ENCODE data around the gene TMEM150A. TPM values are rescaled to one million over a fixed set of nuclear protein-coding genes. Genes with fewer than 3 reads are reported as not detected.
A peak's percentile ranks its signal among the peaks of the same experiment; 100 is the strongest.
"Not testable (repeated sequence)": the region's sequence is repeated elsewhere in the genome, so short reads cannot be mapped to it uniquely, and the experiment has no call there.

TMEM150A gene
- total RNA-seq, 2 donors from 2014 or later = 10.0 to 10.8 TPM

GRCh38 chr2:85596486-85597143 is 5.9 kb downstream of the TMEM150A start:
- no peak for ATAC-seq
- intact Hi-C loops (cut with DNase I, micrococcal nuclease) = no loop called here
- no peak for DNase-seq

GRCh38 chr2:85596026-85596333 is 6.5 kb downstream of the TMEM150A start:
- ATAC-seq (peak; percentile 9), DNase-seq (no peak)
- intact Hi-C loops (cut with DNase I, micrococcal nuclease) = no loop called here

GRCh38 chr2:85595301-85596025 is 7.0 kb downstream of the TMEM150A start, which contains the start of gene RNF181:
TSS of gene RNF181 (plus strand) at chr2:85595745. CDS start at chr2:85595764, 19 bp downstream.
- DNase-seq = peak; percentile 93 to 98
- peak; percentile 95 for ATAC-seq
- intact Hi-C loops (cut with DNase I, micrococcal nuclease) = no loop called here

GRCh38 chr2:85594715-85595300 is 7.7 kb downstream of the TMEM150A start:
- intact Hi-C loops (cut with DNase I, micrococcal nuclease) = no loop called here
- no peak for ATAC-seq
- no peak for DNase-seq

GRCh38 chr2:85593023-85593422 is 9.5 kb downstream of the TMEM150A start:
- intact Hi-C loops (cut with DNase I, micrococcal nuclease) = no loop called here
- no peak for ATAC-seq
- no peak for DNase-seq

- intact Hi-C loops (cut with DNase I, micrococcal nuclease); DNase-seq; ATAC-seq: not testable (repeated sequence)
Observed at GRCh38 chr2:85592299-85592698, 10.2 kb downstream of the TMEM150A start.

- DNase-seq (no peak), ATAC-seq (no peak)
- intact Hi-C loops (cut with DNase I, micrococcal nuclease) = no loop called here
Observed at GRCh38 chr2:85591563-85591962, 10.9 kb downstream of the TMEM150A start.

- ATAC-seq = no peak
Observed at GRCh38 chr2:85590950-85591349, 11.5 kb downstream of the TMEM150A start.

GRCh38 chr2:85589982-85590791 is 12.3 kb downstream of the TMEM150A start:
- intact Hi-C loops (cut with DNase I, micrococcal nuclease) = no loop called here
- ATAC-seq (no peak), DNase-seq (no peak)

More at GRCh38 chr2:85590950-85591349, 11.5 kb downstream of the TMEM150A start:
- DNase-seq = peak in 1 of 2 donors; percentile 1
- intact Hi-C loops (cut with DNase I, micrococcal nuclease) = no loop called here

GRCh38 chr2:85589181-85589580 is 13.3 kb downstream of the TMEM150A start:
- ATAC-seq = no peak
- no peak for DNase-seq
- intact Hi-C loops (cut with DNase I, micrococcal nuclease) = no loop called here

GRCh38 chr2:85588645-85589044 is 13.9 kb downstream of the TMEM150A start:
- no peak for DNase-seq
- no peak for ATAC-seq
- intact Hi-C loops (cut with DNase I, micrococcal nuclease) = no loop called here

GRCh38 chr2:85588236-85588635 is 14.3 kb downstream of the TMEM150A start:
- intact Hi-C loops (cut with DNase I, micrococcal nuclease) = no loop called here
- no peak for ATAC-seq

GRCh38 chr2:85585781-85586105 is 16.8 kb downstream of the TMEM150A start:
- no peak for DNase-seq
- intact Hi-C loops (cut with DNase I, micrococcal nuclease) = no loop called here

More at GRCh38 chr2:85588236-85588635, 14.3 kb downstream of the TMEM150A start:
- no peak for DNase-seq

GRCh38 chr2:85584857-85585780 is 17.4 kb downstream of the TMEM150A start:
- intact Hi-C loops (cut with DNase I, micrococcal nuclease) = no loop called here
- peak; percentile 85 for ATAC-seq
- DNase-seq = peak in 1 of 2 donors; percentile 82

More at GRCh38 chr2:85585781-85586105, 16.8 kb downstream of the TMEM150A start:
- peak; percentile 21 for ATAC-seq

GRCh38 chr2:85584354-85584856 is 18.1 kb downstream of the TMEM150A start, which contains the start of gene VAMP5:
TSS of gene VAMP5 (plus strand) at chr2:85584431. CDS start at chr2:85584491, 60 bp downstream.
- intact Hi-C loops (cut with DNase I, micrococcal nuclease) = no loop called here
- ATAC-seq (peak; percentile 48), DNase-seq (peak; percentile 47 to 53)

- intact Hi-C loops (cut with DNase I, micrococcal nuclease) = no loop called here
- no peak for DNase-seq
- no peak for ATAC-seq
Observed at GRCh38 chr2:85583667-85584353, 18.7 kb downstream of the TMEM150A start.

- no peak for ATAC-seq
- no peak for DNase-seq
- intact Hi-C loops (cut with DNase I, micrococcal nuclease) = no loop called here
Observed at GRCh38 chr2:85582492-85582891, 20.0 kb downstream of the TMEM150A start.
